ENCODE results near the gene PLVAP. TPM values are rescaled to one million over a fixed set of nuclear protein-coding genes. Genes with fewer than 3 reads are reported as not detected.

PLVAP gene
- total and polyA plus RNA-seq, 2 experiments from 2014 or later, result not detected

GRCh38 chr19:17325133-17325532 lies 52.0 kb downstream of the PLVAP start:
- Histone ChIP-seq H3K9me2 (ENCODE audit: insufficient read depth) (no peaks in the 10 kb centered on the region), H3K4me3 (no peak overlapping the region), H2AFZ (no peak overlapping the region), H3K79me2 (replicated peaks; ENCODE audit: insufficient read depth) (no peaks in the 10 kb centered on the region), H3K36me3 (ENCODE audit: insufficient read depth) (0 out of 2 replicates have a peak, but pooled peaks cover under 1% of the 10 kb centered on the region), H3K4me2 (no peak overlapping the region), H3K27me3 (ENCODE audit: insufficient read depth) (peaks cover 9% of the 10 kb centered on the region; the same call in 1 of the 2 replicates), H3F3A (replicated peaks; ENCODE audit: low read depth) (peaks cover 33% of the 10 kb centered on the region), H4K20me1 (replicated peaks; ENCODE audit: insufficient read depth) (no peaks in the 10 kb centered on the region; the same call in 1 of the 2 replicates), H3K4me1 (ENCODE audit: insufficient read depth) (peaks cover 25% of the 10 kb centered on the region), H3K27ac (ENCODE audit: low read depth) (no peak overlapping the region)
- Mint-ChIP-seq H3K27ac (no peak overlapping the region), H3K27me3 (ENCODE audit: insufficient read depth, low read depth, poor library complexity) (peaks cover 14% of the 10 kb centered on the region), H3K4me3 (no peak overlapping the region), H3K4me1 (peaks cover 22% of the 10 kb centered on the region), H3K9me3 (no peaks in the 10 kb centered on the region; the same call in 2 of the 3 replicates), H3K36me3 (ENCODE audit: low read depth) (peaks cover 23% of the 10 kb centered on the region)
- ATAC-seq (no peak), DNase-seq (ENCODE audit: low spot score) (no peak)
- TF ChIP-seq POLR2AphosphoS5 (IDR thresholded peaks at IDR 0.05; ENCODE audit: low read depth), result no peak
- TF ChIP-seq STAT1 (IDR thresholded peaks at IDR 0.05; ENCODE audit: unreplicated experiment), result no peak
- TF ChIP-seq EZH2phosphoT487 (IDR thresholded peaks at IDR 0.05; ENCODE audit: unreplicated experiment), result no peak
- TF ChIP-seq CTCF (conservative IDR thresholded peaks at IDR 0.05; ENCODE audit: low read depth in 2 of 2), result no peak
- no peak for TF ChIP-seq ETS1 (IDR thresholded peaks at IDR 0.05)
- TF ChIP-seq ZNF114 (CRISPR knock-in tag; IDR thresholded peaks at IDR 0.05), result no peak
- no peak for TF ChIP-seq EZH2 (IDR thresholded peaks at IDR 0.05; ENCODE audit: low read depth, unreplicated experiment)

- H3F3A ChIP-seq (replicated peaks; ENCODE audit: low read depth), result peaks cover 33% of the 10 kb centered on the region
- Mint-ChIP-seq H3K27ac (no peak overlapping the region), H3K36me3 (ENCODE audit: low read depth) (peaks cover 29% of the 10 kb centered on the region), H3K4me3 (no peak overlapping the region), H3K4me1 (peaks cover 22% of the 10 kb centered on the region), H3K27me3 (ENCODE audit: insufficient read depth, low read depth, poor library complexity) (peaks cover 15% of the 10 kb centered on the region), H3K9me3 (no peaks in the 10 kb centered on the region; the same call in 2 of the 3 replicates)
- no peak overlapping the region for H2AFZ ChIP-seq
- H3K36me3 ChIP-seq (ENCODE audit: insufficient read depth), result peaks cover 5% of the 10 kb centered on the region; the same call in 1 of the 2 replicates
- H3K4me2 ChIP-seq, result no peak overlapping the region
- peaks cover 25% of the 10 kb centered on the region for H3K4me1 ChIP-seq (ENCODE audit: insufficient read depth)
- DNase-seq (ENCODE audit: low spot score) (no peak), ATAC-seq (no peak)
- no peak overlapping the region for H3K4me3 ChIP-seq
- peaks cover 3% of the 10 kb centered on the region; the same call in 1 of the 2 replicates for H3K27me3 ChIP-seq (ENCODE audit: insufficient read depth)
- no peak overlapping the region for H3K27ac ChIP-seq (ENCODE audit: low read depth)
- H4K20me1 ChIP-seq (replicated peaks; ENCODE audit: insufficient read depth), result no peaks in the 10 kb centered on the region; the same call in 1 of the 2 replicates
- H3K79me2 ChIP-seq (replicated peaks; ENCODE audit: insufficient read depth), result no peaks in the 10 kb centered on the region
- no peaks in the 10 kb centered on the region for H3K9me2 ChIP-seq (ENCODE audit: insufficient read depth)
- no peak for TF ChIP-seq CREB1 (CRISPR knock-in tag; IDR thresholded peaks at IDR 0.05; ENCODE audit: low read depth)
- TF ChIP-seq NANOG (IDR thresholded peaks at IDR 0.05; ENCODE audit: borderline replicate concordance), result no peak
- no peak for TF ChIP-seq REST (IDR thresholded peaks at IDR 0.05; ENCODE audit: unreplicated experiment)
- TF ChIP-seq POLR2AphosphoS5 (IDR thresholded peaks at IDR 0.05; ENCODE audit: low read depth), result no peak
- no peak for TF ChIP-seq ZNF331 (CRISPR knock-in tag; IDR thresholded peaks at IDR 0.05; ENCODE audit: low read depth)
- no peak for TF ChIP-seq CTCF (conservative IDR thresholded peaks at IDR 0.05; ENCODE audit: low read depth in 2 of 2)
- TF ChIP-seq EZH2 (IDR thresholded peaks at IDR 0.05; ENCODE audit: low read depth, unreplicated experiment), result no peak
These were observed 52.6 kb downstream of the PLVAP start for GRCh38 chr19:17324357-17325114.
